A549 (cell line): ENCODE data around the gene TMPRSS6. TPM values are rescaled to one million over a fixed set of nuclear protein-coding genes. Genes with fewer than 3 reads are reported as not detected.

Experiments
- ATAC-seq, 2 experiments: fragments of 200-7000 bp in 1 of 2; fragments of >200 bp in 1 of 2; cut with Nextera tagmentation in 1 of 2; cut with Tn5 transposase in 1 of 2; 3 replicates each; pipeline versions ENCODE4 v1.8.0 to v1.9.1; 2018 to 2020; ENCODE audit warnings: mild to moderate bottlenecking in 1 of 2, moderate library complexity in 1 of 2
- CTCF ChIA-PET: fragments of 300-600 bp; sonication (Branson Sonifier 250); formaldehyde crosslinking; extraction: SDS; loops from one replicate; lab custom pipeline; 2021; ENCODE audit warnings: antibody characterized with exemption, inconsistent platforms; lab: Yijun Ruan, JAX
- POLR2A ChIA-PET: fragments of 350-600 bp; formaldehyde crosslinking; extraction: SDS; loops from one replicate; lab custom pipeline; 2021; ENCODE audit warnings: antibody characterized with exemption, inconsistent platforms; lab: Yijun Ruan, JAX
- DNase-seq, 2 experiments: peaks; one replicate each; pipeline versions ENCODE4 v3.0.0 to v3.0.0-alpha.2; 2011 to 2016; ENCODE audit warnings: low read depth in 1 of 2, low spot score in 1 of 2
- FAIRE-seq: peaks from 2 replicates; lab custom pipeline; 2011; peaks lifted over from hg19 to GRCh38; lab: Jason Lieb, UNC
- H3K27ac ChIP-seq, 2 experiments: fragments of >200 bp; sonication (Bioruptor Twin); formaldehyde crosslinking; 3 replicates each; pipeline ENCODE4 v1.5.1; 2016 to 2017
- H3K4me1 ChIP-seq: fragments of >200 bp; sonication (Bioruptor Twin); formaldehyde crosslinking; 3 replicates; pipeline ENCODE4 v1.6.1; 2016
- H3K4me2 ChIP-seq: fragments of >200 bp; sonication (Bioruptor Twin); formaldehyde crosslinking; 3 replicates; pipeline ENCODE4 v1.6.1; 2016
- H3K4me3 ChIP-seq: fragments of >200 bp; sonication (Bioruptor Twin); formaldehyde crosslinking; 3 replicates; pipeline ENCODE4 v1.5.1; 2016
- H3K9me3 ChIP-seq: fragments of >200 bp; sonication (Bioruptor Twin); formaldehyde crosslinking; 3 replicates; pipeline ENCODE4 v1.6.1; 2016
- BCL3 ChIP-seq: fragments of >200 bp; sonication (Bioruptor Twin); formaldehyde crosslinking; IDR thresholded peaks from 3 replicates; pipeline ENCODE4 v1.6.1; 2016
- BHLHE40 ChIP-seq: IDR thresholded peaks from 2 replicates; pipeline ENCODE4 v1.6.1; 2012; ENCODE audit warnings: low read depth, low read length, inconsistent platforms
- CBX2 ChIP-seq: fragments of 200-600 bp; sonication (generic); IDR thresholded peaks from 2 replicates; pipeline ENCODE4 v1.6.1; 2016; ENCODE audit warnings: low read depth, mild to moderate bottlenecking, borderline replicate concordance
- CBX8 ChIP-seq: fragments of 200-600 bp; sonication (generic); IDR thresholded peaks from 2 replicates; pipeline ENCODE4 v1.6.1; 2016
- EHF ChIP-seq: fragments of 250-450 bp; sonication (Bioruptor Pico); IDR thresholded peaks from 2 replicates; pipeline ENCODE4 v1.5.0; 2020; ENCODE audit warnings: mild to moderate bottlenecking
- ESRRA ChIP-seq: fragments of 150-350 bp; IDR thresholded peaks from 2 replicates; pipeline ENCODE4 v1.6.1; 2014; ENCODE audit warnings: mild to moderate bottlenecking, low read length, borderline replicate concordance
- FOSB ChIP-seq: fragments of 250-450 bp; sonication (Bioruptor Pico); IDR thresholded peaks from 2 replicates; pipeline ENCODE4 v1.5.0; 2020; ENCODE audit warnings: mild to moderate bottlenecking, moderate library complexity
- FOSL2 ChIP-seq, 2 experiments: fragments of 450-650 bp in 1 of 2; fragments of >200 bp in 1 of 2; sonication (Bioruptor Twin) in 1 of 2; formaldehyde crosslinking; IDR thresholded peaks; 2 replicates each; pipeline versions ENCODE4 v1.5.0 to v1.6.1; 2016 to 2020; ENCODE audit warnings: mild to moderate bottlenecking in 1 of 2, moderate library complexity in 1 of 2
- FOXS1 ChIP-seq: fragments of 250-450 bp; sonication (Bioruptor Pico); IDR thresholded peaks from 2 replicates; pipeline ENCODE4 v1.5.0; 2020; ENCODE audit warnings: mild to moderate bottlenecking, moderate library complexity
- GATA3 ChIP-seq: IDR thresholded peaks from 2 replicates; pipeline ENCODE4 v1.6.1; 2012; ENCODE audit warnings: borderline replicate concordance
- KDM1A ChIP-seq: fragments of 200-600 bp; sonication (generic); IDR thresholded peaks from 2 replicates; pipeline ENCODE4 v1.6.1; 2016; ENCODE audit warnings: low read depth, mild to moderate bottlenecking
- MAFK ChIP-seq: fragments of 450-650 bp; IDR thresholded peaks from 2 replicates; pipeline ENCODE4 v1.6.1; 2014; ENCODE audit not compliant: partially characterized antibody
- MAX ChIP-seq: IDR thresholded peaks from 2 replicates; pipeline ENCODE4 v1.6.1; 2012
- NFE2L2 ChIP-seq: fragments of 150-350 bp; conservative IDR thresholded peaks from 2 replicates; pipeline ENCODE4 v1.6.1; 2014; ENCODE audit warnings: low read length
- PHF8 ChIP-seq: fragments of 200-600 bp; sonication (generic); IDR thresholded peaks from 2 replicates; pipeline ENCODE4 v1.6.1; 2016; ENCODE audit warnings: low read depth, mild to moderate bottlenecking, antibody characterized with exemption, moderate library complexity, borderline replicate concordance
- RAD21 ChIP-seq, 2 experiments: fragments of >200 bp in 1 of 2; sonication (Bioruptor Twin) in 1 of 2; formaldehyde crosslinking in 1 of 2; IDR thresholded peaks in 1 of 2; conservative IDR thresholded peaks in 1 of 2; 2 replicates in 1 of 2; 3 replicates in 1 of 2; pipeline ENCODE4 v1.6.1; 2012 to 2018; ENCODE audit warnings: inconsistent platforms in 1 of 2
- RCOR1 ChIP-seq: fragments of 150-350 bp; IDR thresholded peaks from 2 replicates; pipeline ENCODE4 v1.6.1; 2014; ENCODE audit warnings: antibody characterized with exemption, low read length, low read depth
- TFCP2L1 ChIP-seq: fragments of 250-450 bp; sonication (Bioruptor Pico); IDR thresholded peaks from 2 replicates; pipeline ENCODE4 v1.5.0; 2021; ENCODE audit warnings: mild to moderate bottlenecking
- ZC3H11A ChIP-seq: fragments of 450-650 bp; IDR thresholded peaks from 2 replicates; pipeline ENCODE4 v1.6.1; 2014; ENCODE audit warnings: antibody characterized with exemption, mild to moderate bottlenecking
- ZNF302 ChIP-seq: fragments of 250-450 bp; sonication (Bioruptor Pico); IDR thresholded peaks from 2 replicates; pipeline ENCODE4 v1.9.0; 2021; ENCODE audit warnings: inconsistent platforms, mild to moderate bottlenecking, moderate library complexity
- WGBS: methylation state at CpG from one replicate; pipeline ENCODE4 v1.1.6; 2017; ENCODE audit errors: missing lambda C conversion rate; 5-methylcytosine and 5-hydroxymethylcytosine counted together
- polyA plus RNA-seq, 4 experiments: library from polyadenylated mRNA; depleted of rRNA in 3 of 4; stranded (reverse); fragments of >200 nt; fragmentation: RNase III in 1 of 4; extraction: RNeasy Plus Mini Kit Qiagen cat#74134 plus additional on column Dnase treatment in 1 of 4; gene quantifications; 2 replicates in 3 of 4; 3 replicates in 1 of 4; pipeline ENCODE4 v1.2.3, GENCODE V29; 2011 to 2017
- TF ChIP-seq, protein P1 (sequence below): fragments of >200 bp; sonication (Bioruptor Twin); formaldehyde crosslinking; IDR thresholded peaks from 2 replicates; pipeline ENCODE4 v1.6.1; 2016
- TF ChIP-seq, protein P2 (sequence below): IDR thresholded peaks from 2 replicates; pipeline ENCODE4 v1.6.1; 2012; ENCODE audit warnings: low read depth, borderline replicate concordance

TMPRSS6 gene
- polyA plus RNA-seq, 2 of the 4 experiments (the other 2 are of a cell fraction): not detected

- ATAC-seq (peak in 1 of 2 experiments; percentile 43; a peak in 2 of 6 replicates), DNase-seq (no peak), FAIRE-seq (no peak)
- H3K4me3 ChIP-seq: no peak overlapping the region
- no peak overlapping the region for H3K4me2 ChIP-seq
- ChIA-PET POLR2A (no interaction called here), CTCF (interaction anchor here (1.1 kb wide), 1 partner anchor 15 kb away, joined by 4 read pairs; no protein-coding TSS in a partner anchor)
- H3K9me3 ChIP-seq: no peaks in the 10 kb centered on the region
- 93% methylated on average over 16 of the region's 28 CpGs for WGBS
- no peak for TF ChIP-seq RAD21 (conservative IDR thresholded peaks at IDR 0.05 in 1 of 2, IDR thresholded peaks at IDR 0.05 in 1 of 2)
- no peak for TF ChIP-seq BHLHE40
- TF ChIP-seq FOXS1 (CRISPR knock-in tag): no peak
- no peak for TF ChIP-seq CBX2
- TF ChIP-seq NFE2L2: no peak
- no peak for TF ChIP-seq CBX8
- TF ChIP-seq ZC3H11A: no peak
- TF ChIP-seq ESRRA: no peak
- no peak for TF ChIP-seq PHF8
- no peak for TF ChIP-seq ZNF302 (CRISPR knock-in tag)
- no peak for TF ChIP-seq TFCP2L1 (CRISPR knock-in tag)
- no peak overlapping the region for H3K27ac ChIP-seq
- no peaks in the 10 kb centered on the region for H3K4me1 ChIP-seq
Measured at GRCh38 chr22:37058917-37059701, 50.4 kb downstream of the TMPRSS6 start.

DNA sequence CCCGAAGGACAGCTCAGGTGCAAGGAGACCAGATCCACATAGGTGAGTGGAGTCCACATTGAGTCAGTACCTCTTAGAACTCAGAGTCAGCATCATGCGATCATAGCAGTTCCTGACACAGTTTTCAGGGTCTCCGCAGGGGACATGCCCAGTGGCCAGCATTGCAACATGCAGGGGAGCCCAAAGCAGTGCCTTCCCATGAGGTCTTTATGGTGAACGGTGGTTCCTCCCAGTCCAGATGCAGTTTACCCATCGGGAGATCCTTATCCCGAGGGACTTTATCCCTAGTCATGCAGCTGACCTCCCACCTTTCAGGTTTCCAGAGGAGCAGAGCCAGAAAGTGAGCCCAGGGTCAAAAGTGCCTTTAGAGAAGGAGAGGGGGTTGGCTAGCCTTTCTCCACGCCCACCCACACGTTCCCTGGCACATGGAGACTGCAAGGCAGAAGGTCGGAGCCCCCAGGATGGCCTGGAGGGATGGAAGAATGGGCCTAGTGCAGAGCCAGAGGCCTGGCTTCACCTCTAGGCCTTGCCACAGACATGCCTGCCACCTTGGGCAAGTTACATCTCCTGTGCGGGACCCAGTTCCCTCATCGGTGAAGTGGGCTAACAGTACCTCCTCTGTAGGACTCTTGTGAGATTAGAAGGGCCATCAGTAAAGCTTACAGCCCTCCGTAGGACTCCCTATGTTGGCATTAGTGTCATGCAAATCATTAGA lies 51.6 kb downstream of the TMPRSS6 start:
- Histone ChIP-seq H3K27ac (no peak overlapping the region), H3K4me2 (no peak overlapping the region), H3K4me3 (no peak overlapping the region), H3K9me3 (no peaks in the 10 kb centered on the region), H3K4me1 (no peaks in the 10 kb centered on the region; the same call in 2 of the 3 replicates)
- ATAC-seq (no peak), DNase-seq (no peak), FAIRE-seq (no peak)
- ChIA-PET POLR2A (no interaction called here), CTCF (interaction anchor here (0.5 to 1.1 kb wide), 2 partner anchors 10 to 14 kb away, joined by 3 to 4 read pairs; no protein-coding TSS in a partner anchor)
- TF ChIP-seq KDM1A (no peak), NFE2L2 (no peak), RCOR1 (no peak), FOSL2 (IDR thresholded peaks at IDR 0.05) (no peak), FOSL2 (CRISPR knock-in tag; IDR thresholded peaks at IDR 0.05) (no peak), FOSB (CRISPR knock-in tag) (no peak), BCL3 (no peak), TFCP2L1 (CRISPR knock-in tag) (no peak), GATA3 (no peak)
- TF ChIP-seq, protein P1, sequence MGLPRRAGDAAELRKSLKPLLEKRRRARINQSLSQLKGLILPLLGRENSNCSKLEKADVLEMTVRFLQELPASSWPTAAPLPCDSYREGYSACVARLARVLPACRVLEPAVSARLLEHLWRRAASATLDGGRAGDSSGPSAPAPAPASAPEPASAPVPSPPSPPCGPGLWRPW: no peak
- TF ChIP-seq, protein P2, sequence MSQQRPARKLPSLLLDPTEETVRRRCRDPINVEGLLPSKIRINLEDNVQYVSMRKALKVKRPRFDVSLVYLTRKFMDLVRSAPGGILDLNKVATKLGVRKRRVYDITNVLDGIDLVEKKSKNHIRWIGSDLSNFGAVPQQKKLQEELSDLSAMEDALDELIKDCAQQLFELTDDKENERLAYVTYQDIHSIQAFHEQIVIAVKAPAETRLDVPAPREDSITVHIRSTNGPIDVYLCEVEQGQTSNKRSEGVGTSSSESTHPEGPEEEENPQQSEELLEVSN: no peak
- WGBS: 86% methylated on average over 7 of the region's 12 CpGs

- no peak for DNase-seq
- Histone ChIP-seq H3K27ac (no peak overlapping the region), H3K4me3 (no peak overlapping the region), H3K9me3 (no peaks in the 10 kb centered on the region), H3K4me2 (no peak overlapping the region), H3K4me1 (peaks cover 7% of the 10 kb centered on the region; the same call in 2 of the 3 replicates)
- TF ChIP-seq EHF (CRISPR knock-in tag): no peak
- no peak for TF ChIP-seq BHLHE40
- no peak for TF ChIP-seq MAX
- TF ChIP-seq MAFK: no peak
- ATAC-seq: no peak
- no peak for FAIRE-seq
- ChIA-PET POLR2A (no interaction called here), CTCF (interaction anchor here (0.5 kb wide), 1 partner anchor 9 kb away, joined by 3 read pairs; no protein-coding TSS in a partner anchor)
- 98% methylated on average over 5 of the region's 9 CpGs for WGBS
Measured at GRCh38 chr22:37057226-37057625, 52.3 kb downstream of the TMPRSS6 start.
